Tibial nerve (tissue), 4 donors: Measurements from ENCODE around the gene SELP. TPM values are rescaled to one million over a fixed set of nuclear protein-coding genes. Genes with fewer than 3 reads are reported as not detected.

ENCODE experiments used
- DNase-seq, 2 donors: peaks; one replicate each; pipeline ENCODE4 v3.0.0-alpha.2; 2019; ENCODE audit warnings: low spot score in 2 of 2
- H3K27ac ChIP-seq, 4 donors: fragments of 200-600 bp; sonication (generic) in 3 of 4; one replicate each; pipeline ENCODE4 v1.5.1; 2017 to 2019; ENCODE audit warnings: mild to moderate bottlenecking in 1 of 4
- H3K27me3 ChIP-seq, 2 donors: fragments of 200-600 bp; sonication (generic) in 1 of 2; one replicate each; pipeline versions ENCODE4 v1.5.1 to v1.6.0; 2017 to 2019
- H3K36me3 ChIP-seq, 3 donors: fragments of 200-600 bp; sonication (generic); one replicate each; pipeline ENCODE4 v1.5.1; 2018 to 2019
- H3K4me1 ChIP-seq, 4 donors: fragments of 200-600 bp; sonication (generic) in 3 of 4; one replicate each; pipeline ENCODE4 v1.5.1; 2017 to 2019
- H3K4me3 ChIP-seq, 4 donors: fragments of 200-600 bp; sonication (generic) in 3 of 4; one replicate each; pipeline ENCODE4 v1.5.1; 2017 to 2019; ENCODE audit warnings: mild to moderate bottlenecking in 1 of 4, moderate library complexity in 1 of 4
- H3K9me3 ChIP-seq, 4 donors: fragments of 200-600 bp; sonication (generic) in 3 of 4; one replicate each; pipeline ENCODE4 v1.5.1; 2017 to 2019
- CTCF ChIP-seq, 5 experiments: fragments of 200-600 bp in 3 of 5; fragments of 450-650 bp in 2 of 5; sonication (generic) in 3 of 5; IDR thresholded peaks; one replicate each; pipeline ENCODE4 v1.5.1; 2016 to 2019; ENCODE audit warnings: antibody characterized with exemption in 5 of 5, mild to moderate bottlenecking in 3 of 5, moderate library complexity in 2 of 5
- EP300 ChIP-seq, 2 donors: sonication (generic); formaldehyde crosslinking; IDR thresholded peaks; one replicate each; pipeline ENCODE4 v1.6.1; 2017; ENCODE audit warnings: antibody characterized with exemption in 2 of 2, mild to moderate bottlenecking in 1 of 2
- POLR2A ChIP-seq, 2 donors: fragments of 450-650 bp; IDR thresholded peaks; one replicate each; pipeline ENCODE4 v1.6.1; 2017; ENCODE audit warnings: antibody characterized with exemption in 2 of 2, mild to moderate bottlenecking in 2 of 2, moderate library complexity in 2 of 2
- WGBS, 2 donors: methylation state at CpG; one replicate each; pipeline ENCODE4 v1.1.5; 2018; 5-methylcytosine and 5-hydroxymethylcytosine counted together
- total RNA-seq, 4 donors: library from RNA; depleted of rRNA; stranded (reverse); fragments of >200 nt; gene quantifications; one replicate each; pipeline ENCODE4 v1.1.0, GENCODE V29; 2016

Gene SELP
- total RNA-seq, 4 donors from 2014 or later: 2.3 to 30.3 (median 14.8) TPM

GRCh38 chr1:169647512-169647911, 17.6 kb upstream of the SELP start:
- no peaks in the 10 kb centered on the region for H3K27me3 ChIP-seq
- TF ChIP-seq EP300 (IDR thresholded peaks at IDR 0.05) (no peak), POLR2A (IDR thresholded peaks at IDR 0.05) (no peak), CTCF (IDR thresholded peaks at IDR 0.05) (no peak)

GRCh38 chr1:169644297-169644696, 14.4 kb upstream of the SELP start:
- Histone ChIP-seq H3K27ac (no peak overlapping the region), H3K36me3 (no peaks in the 10 kb centered on the region), H3K4me3 (no peak overlapping the region), H3K27me3 (no peaks in the 10 kb centered on the region), H3K4me1 (no peaks in the 10 kb centered on the region), H3K9me3 (no peaks in the 10 kb centered on the region)
- WGBS, 2 donors: 52 to 57% methylated on average over 3 of the region's 3 CpGs
- TF ChIP-seq POLR2A (IDR thresholded peaks at IDR 0.05) (no peak), EP300 (IDR thresholded peaks at IDR 0.05) (no peak), CTCF (IDR thresholded peaks at IDR 0.05) (no peak)
- DNase-seq: no peak

More at GRCh38 chr1:169647512-169647911, 17.6 kb upstream of the SELP start:
- Histone ChIP-seq H3K4me3 (no peak overlapping the region), H3K27ac (no peak overlapping the region), H3K36me3 (no peaks in the 10 kb centered on the region), H3K4me1 (peaks cover 0 to 10% (median 0%) of the 10 kb centered on the region in 4 donors), H3K9me3 (no peaks in the 10 kb centered on the region)
- no peak for DNase-seq

- DNase-seq: no peak
- TF ChIP-seq EP300 (IDR thresholded peaks at IDR 0.05) (no peak), POLR2A (IDR thresholded peaks at IDR 0.05) (no peak), CTCF (IDR thresholded peaks at IDR 0.05) (no peak)
- Histone ChIP-seq H3K36me3 (no peaks in the 10 kb centered on the region), H3K4me3 (no peak overlapping the region), H3K27ac (no peak overlapping the region), H3K4me1 (no peaks in the 10 kb centered on the region), H3K27me3 (no peaks in the 10 kb centered on the region), H3K9me3 (peaks cover 0 to 29% (median 10%) of the 10 kb centered on the region in 4 donors)
- WGBS, 2 donors: 71 to 87% methylated on average over 1 of the region's 1 CpG
Observed at GRCh38 chr1:169634877-169635276, 5.0 kb upstream of the SELP start.

- no peak for DNase-seq
- Histone ChIP-seq H3K4me3 (no peak overlapping the region), H3K4me1 (no peaks in the 10 kb centered on the region)
Observed at GRCh38 chr1:169634145-169634544, 4.2 kb upstream of the SELP start.

GRCh38 chr1:169631249-169631648, 1.3 kb upstream of the SELP start:
- no peaks in the 10 kb centered on the region for H3K4me1 ChIP-seq
- no peak for TF ChIP-seq EP300 (IDR thresholded peaks at IDR 0.05)
- no peak for TF ChIP-seq POLR2A (IDR thresholded peaks at IDR 0.05)
- TF ChIP-seq CTCF (IDR thresholded peaks at IDR 0.05): no peak
- H3K9me3 ChIP-seq: peaks cover 0 to 29% (median 10%) of the 10 kb centered on the region in 4 donors
- H3K27me3 ChIP-seq: no peaks in the 10 kb centered on the region
- no peak overlapping the region for H3K4me3 ChIP-seq
- no peak for DNase-seq
- WGBS, 2 donors: 82 to 86% methylated on average over 3 of the region's 3 CpGs
- no peak overlapping the region for H3K27ac ChIP-seq
- H3K36me3 ChIP-seq: no peaks in the 10 kb centered on the region

More at GRCh38 chr1:169634145-169634544, 4.2 kb upstream of the SELP start:
- Histone ChIP-seq H3K36me3 (no peaks in the 10 kb centered on the region), H3K27ac (no peak overlapping the region), H3K27me3 (no peaks in the 10 kb centered on the region), H3K9me3 (peaks cover 0 to 29% (median 10%) of the 10 kb centered on the region in 4 donors)
- no peak for TF ChIP-seq POLR2A (IDR thresholded peaks at IDR 0.05)
- TF ChIP-seq EP300 (IDR thresholded peaks at IDR 0.05): no peak
- TF ChIP-seq CTCF (IDR thresholded peaks at IDR 0.05): no peak
- WGBS, 2 donors: 70 to 100% methylated on average over 1 of the region's 1 CpG
